Thyroid gland (tissue), 4 donors: ENCODE measurements around the gene FBXO44.

Source experiments
- POLR2A ChIP-seq, 2 donors: fragments of 450-650 bp; IDR thresholded peaks; one replicate each; pipeline ENCODE4 v1.6.1; 2017; ENCODE audit warnings: antibody characterized with exemption in 2 of 2, mild to moderate bottlenecking in 2 of 2, moderate library complexity in 1 of 2
- TF ChIP-seq, protein P1 (sequence below), 6 experiments: fragments of 200-600 bp in 3 of 6; fragments of 450-650 bp in 3 of 6; sonication (generic) in 3 of 6; IDR thresholded peaks; one replicate each; pipeline ENCODE4 v1.5.1; 2016 to 2019; ENCODE audit warnings: antibody characterized with exemption in 6 of 6, mild to moderate bottlenecking in 2 of 6, inconsistent platforms in 1 of 6, moderate library complexity in 1 of 6

DNA sequence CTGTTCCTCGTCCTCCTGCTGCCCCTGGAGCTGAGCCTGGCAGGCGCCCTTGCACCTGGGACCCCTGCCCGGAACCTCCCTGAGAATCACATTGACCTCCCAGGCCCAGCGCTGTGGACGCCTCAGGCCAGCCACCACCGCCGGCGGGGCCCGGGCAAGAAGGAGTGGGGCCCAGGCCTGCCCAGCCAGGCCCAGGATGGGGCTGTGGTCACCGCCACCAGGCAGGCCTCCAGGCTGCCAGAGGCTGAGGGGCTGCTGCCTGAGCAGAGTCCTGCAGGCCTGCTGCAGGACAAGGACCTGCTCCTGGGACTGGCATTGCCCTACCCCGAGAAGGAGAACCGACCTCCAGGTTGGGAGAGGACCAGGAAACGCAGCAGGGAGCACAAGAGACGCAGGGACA lies 51.6 kb downstream of the FBXO44 start:
- TF ChIP-seq, protein P1, sequence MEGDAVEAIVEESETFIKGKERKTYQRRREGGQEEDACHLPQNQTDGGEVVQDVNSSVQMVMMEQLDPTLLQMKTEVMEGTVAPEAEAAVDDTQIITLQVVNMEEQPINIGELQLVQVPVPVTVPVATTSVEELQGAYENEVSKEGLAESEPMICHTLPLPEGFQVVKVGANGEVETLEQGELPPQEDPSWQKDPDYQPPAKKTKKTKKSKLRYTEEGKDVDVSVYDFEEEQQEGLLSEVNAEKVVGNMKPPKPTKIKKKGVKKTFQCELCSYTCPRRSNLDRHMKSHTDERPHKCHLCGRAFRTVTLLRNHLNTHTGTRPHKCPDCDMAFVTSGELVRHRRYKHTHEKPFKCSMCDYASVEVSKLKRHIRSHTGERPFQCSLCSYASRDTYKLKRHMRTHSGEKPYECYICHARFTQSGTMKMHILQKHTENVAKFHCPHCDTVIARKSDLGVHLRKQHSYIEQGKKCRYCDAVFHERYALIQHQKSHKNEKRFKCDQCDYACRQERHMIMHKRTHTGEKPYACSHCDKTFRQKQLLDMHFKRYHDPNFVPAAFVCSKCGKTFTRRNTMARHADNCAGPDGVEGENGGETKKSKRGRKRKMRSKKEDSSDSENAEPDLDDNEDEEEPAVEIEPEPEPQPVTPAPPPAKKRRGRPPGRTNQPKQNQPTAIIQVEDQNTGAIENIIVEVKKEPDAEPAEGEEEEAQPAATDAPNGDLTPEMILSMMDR (IDR thresholded peaks at IDR 0.05) = no peak
- TF ChIP-seq POLR2A (IDR thresholded peaks at IDR 0.05) = no peak
